Lower leg skin (tissue), 4 donors: ENCODE measurements around the gene FNDC3B. TPM values are rescaled to one million over a fixed set of nuclear protein-coding genes. Genes with fewer than 3 reads are reported as not detected.

Experiments used
- DNase-seq, 2 donors: peaks; one replicate each; pipeline ENCODE4 v3.0.0-alpha.2; 2019; ENCODE audit warnings: low spot score in 2 of 2
- H3K4me3 ChIP-seq: fragments of 200-600 bp; sonication (generic); 2 replicates; pipeline ENCODE4 v1.5.1; 2017; ENCODE audit warnings: mild to moderate bottlenecking, low read depth; ENCODE audit not compliant: poor library complexity, severe bottlenecking
- CTCF ChIP-seq, 3 donors: fragments of 450-650 bp; IDR thresholded peaks; one replicate each; pipeline ENCODE4 v1.5.1; 2016; ENCODE audit warnings: antibody characterized with exemption in 3 of 3, mild to moderate bottlenecking in 3 of 3, moderate library complexity in 2 of 3
- POLR2A ChIP-seq, 2 donors: fragments of 450-650 bp; IDR thresholded peaks; one replicate each; pipeline ENCODE4 v1.6.1; 2016 to 2017; ENCODE audit warnings: antibody characterized with exemption in 2 of 2, mild to moderate bottlenecking in 1 of 2, moderate library complexity in 1 of 2
- WGBS, 2 donors: methylation state at CpG; one replicate each; pipeline ENCODE4 v1.1.5; 2018; 5-methylcytosine and 5-hydroxymethylcytosine counted together
- intact Hi-C: fragments of 100-400 bp; cut with DNase I; formaldehyde crosslinking; loops from one replicate; pipeline ENCODE4 v1.15.0; 2023; ENCODE audit warnings: low total_unique reads
- total RNA-seq, 4 donors: library from RNA; depleted of rRNA; stranded (reverse); fragments of >200 nt; gene quantifications; one replicate each; pipeline ENCODE4 v1.1.0, GENCODE V29; 2016

FNDC3B gene
- total RNA-seq, 4 donors from 2014 or later = 22.9 to 39.3 (median 23.2) TPM

DNA sequence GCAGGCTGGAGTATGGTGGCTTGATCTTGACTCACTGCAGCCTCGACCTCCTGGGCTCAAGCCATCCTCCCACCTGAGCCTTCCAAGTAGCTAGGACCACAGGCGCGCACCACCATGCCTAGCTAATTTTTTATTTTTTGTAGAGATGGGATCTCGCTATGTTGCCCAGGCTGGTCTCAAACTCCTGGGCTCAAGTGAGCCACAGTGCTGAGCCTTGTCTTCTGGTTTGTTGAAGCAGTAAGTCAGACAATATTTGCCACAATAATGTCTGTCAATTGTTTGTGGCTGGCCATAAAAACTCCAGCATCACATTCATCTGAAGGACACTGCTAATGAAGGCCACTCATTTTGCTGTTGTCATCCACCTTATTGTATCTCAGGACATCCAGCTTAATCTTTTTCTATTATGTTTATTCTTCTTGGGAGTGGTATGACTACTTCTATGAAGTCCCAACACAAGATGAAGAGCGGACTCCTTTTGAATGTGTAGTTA, 185.9 kb downstream of the FNDC3B start:
- 86 to 97% methylated on average over 5 of the region's 5 CpGs for WGBS, 2 donors
- no peak for DNase-seq
- TF ChIP-seq POLR2A (IDR thresholded peaks at IDR 0.05) (no peak), CTCF (IDR thresholded peaks at IDR 0.05) (no peak)
- H3K4me3 ChIP-seq = no peak overlapping the region
- intact Hi-C loops = no loop called here

- intact Hi-C loops = no loop called here
- 92 to 97% methylated on average over 5 of the region's 5 CpGs for WGBS, 2 donors
- no peak overlapping the region for H3K4me3 ChIP-seq
- no peak for DNase-seq
- TF ChIP-seq CTCF (IDR thresholded peaks at IDR 0.05) (no peak), POLR2A (IDR thresholded peaks at IDR 0.05) (no peak)
Observed at GRCh38 chr3:172226831-172227230, 187.5 kb downstream of the FNDC3B start.

- no peak overlapping the region for H3K4me3 ChIP-seq
- DNase-seq = no peak
- intact Hi-C loops = no loop called here
- TF ChIP-seq POLR2A (IDR thresholded peaks at IDR 0.05) (no peak), CTCF (IDR thresholded peaks at IDR 0.05) (no peak)
- WGBS, 2 donors = 70 to 72% methylated on average over 3 of the region's 3 CpGs
Observed at GRCh38 chr3:172227340-172228035, 188.1 kb downstream of the FNDC3B start.

- no peak overlapping the region for H3K4me3 ChIP-seq
- no peak for TF ChIP-seq POLR2A (IDR thresholded peaks at IDR 0.05)
- TF ChIP-seq CTCF (IDR thresholded peaks at IDR 0.05) = no peak
- DNase-seq = no peak
- intact Hi-C loops = no loop called here
- 45 to 70% methylated on average over 2 of the region's 2 CpGs for WGBS, 2 donors
Observed at GRCh38 chr3:172228036-172228415, 188.6 kb downstream of the FNDC3B start.

GRCh38 chr3:172229462-172229861, 190.1 kb downstream of the FNDC3B start:
- no peak for TF ChIP-seq POLR2A (IDR thresholded peaks at IDR 0.05)
- TF ChIP-seq CTCF (IDR thresholded peaks at IDR 0.05) = no peak
- no peak for DNase-seq
- WGBS, 2 donors = 82 to 90% methylated on average over 1 of the region's 1 CpG
- no peak overlapping the region for H3K4me3 ChIP-seq
- intact Hi-C loops = no loop called here
